ENCODE data around the gene PDCD11. TPM values are rescaled to one million over a fixed set of nuclear protein-coding genes. Genes with fewer than 3 reads are reported as not detected.

Gene PDCD11
- total RNA-seq, 2 experiments from 2014 or later: 13.3 to 16.4 TPM

- Histone ChIP-seq H3K4me3 (ENCODE audit: low read length) (no peak overlapping the region), H3K27me3 (ENCODE audit: control insufficient read depth in 1 of 2, insufficient read depth in 2 of 2, low read length in 2 of 2) (no peaks in the 10 kb centered on the region), H3K36me3 (ENCODE audit: insufficient read depth, low read length) (peaks cover 49% of the 10 kb centered on the region), H3K27ac (ENCODE audit: low read depth in 1 of 2, low read length in 2 of 2) (no peak overlapping the region), H3K4me1 (ENCODE audit: insufficient read depth, low read length) (peaks cover 16% of the 10 kb centered on the region), H3K9me3 (ENCODE audit: control insufficient read depth in 1 of 2, insufficient read depth in 1 of 2, low read length in 2 of 2) (no peaks in the 10 kb centered on the region)
- ChIA-PET POLR2A (no interaction called here), CTCF (no interaction called here)
- intact Hi-C loops (cut with DNase I, micrococcal nuclease): no loop called here
- H3K9me3 Mint-ChIP-seq: no peaks in the 10 kb centered on the region
- peaks cover 75% of the 10 kb centered on the region for H3K36me3 Mint-ChIP-seq (ENCODE audit: low read depth)
- DNase-seq (peak in 4 of 14 experiments; percentile 19 to 47 (median 36)), ATAC-seq (ENCODE audit: poor library complexity) (peak; percentile 77)
- H3K27me3 Mint-ChIP-seq: no peaks in the 10 kb centered on the region
- H3K27ac Mint-ChIP-seq: peak overlapping the region; percentile 53
- no peak for TF ChIP-seq CTCF (IDR thresholded peaks at IDR 0.05)
- H3K4me3 Mint-ChIP-seq: peak overlapping the region; percentile 23
- peaks cover 40% of the 10 kb centered on the region for H3K4me1 Mint-ChIP-seq (ENCODE audit: low read depth)
Measured at GRCh38 chr10:103429647-103430046, 33.2 kb downstream of the PDCD11 start.

GRCh38 chr10:103431902-103432301 lies 35.5 kb downstream of the PDCD11 start:
- ChIA-PET CTCF (no interaction called here), POLR2A (no interaction called here)
- Mint-ChIP-seq H3K4me1 (ENCODE audit: low read depth) (peaks cover 40% of the 10 kb centered on the region), H3K27me3 (no peaks in the 10 kb centered on the region), H3K27ac (no peak overlapping the region), H3K4me3 (no peak overlapping the region), H3K9me3 (no peaks in the 10 kb centered on the region), H3K36me3 (ENCODE audit: low read depth) (peaks cover 79% of the 10 kb centered on the region)
- H3K27ac ChIP-seq (ENCODE audit: low read depth in 1 of 2, low read length in 2 of 2): no peak overlapping the region
- H3K9me3 ChIP-seq (ENCODE audit: control insufficient read depth in 1 of 2, insufficient read depth in 1 of 2, low read length in 2 of 2): no peaks in the 10 kb centered on the region
- ATAC-seq (ENCODE audit: poor library complexity): no peak
- H3K36me3 ChIP-seq (ENCODE audit: insufficient read depth, low read length): peaks cover 57% of the 10 kb centered on the region
- H3K4me3 ChIP-seq (ENCODE audit: low read length): no peak overlapping the region
- no peak for DNase-seq
- peaks cover 16% of the 10 kb centered on the region for H3K4me1 ChIP-seq (ENCODE audit: insufficient read depth, low read length)
- intact Hi-C loops (cut with DNase I, micrococcal nuclease): no loop called here
- H3K27me3 ChIP-seq (ENCODE audit: control insufficient read depth in 1 of 2, insufficient read depth in 2 of 2, low read length in 2 of 2): no peaks in the 10 kb centered on the region
- TF ChIP-seq CTCF (IDR thresholded peaks at IDR 0.05): no peak

- peaks cover 24% of the 10 kb centered on the region for H3K4me1 Mint-ChIP-seq (ENCODE audit: low read depth)
- intact Hi-C loops (cut with DNase I, micrococcal nuclease): no loop called here
- no peak for ATAC-seq (ENCODE audit: poor library complexity)
- no peak overlapping the region for H3K4me3 Mint-ChIP-seq
- DNase-seq: peak in 2 of 14 experiments; percentile 20 to 35
- no peaks in the 10 kb centered on the region for H3K27me3 ChIP-seq (ENCODE audit: control insufficient read depth in 1 of 2, insufficient read depth in 2 of 2, low read length in 2 of 2)
- ChIA-PET CTCF (no interaction called here), POLR2A (no interaction called here)
- H3K36me3 Mint-ChIP-seq (ENCODE audit: low read depth): peaks cover 76% of the 10 kb centered on the region
- no peaks in the 10 kb centered on the region for H3K9me3 ChIP-seq (ENCODE audit: control insufficient read depth in 1 of 2, insufficient read depth in 1 of 2, low read length in 2 of 2)
- no peaks in the 10 kb centered on the region for H3K27me3 Mint-ChIP-seq
- peaks cover 13% of the 10 kb centered on the region for H3K4me1 ChIP-seq (ENCODE audit: insufficient read depth, low read length)
- TF ChIP-seq CTCF (IDR thresholded peaks at IDR 0.05): no peak
- H3K36me3 ChIP-seq (ENCODE audit: insufficient read depth, low read length): peaks cover 63% of the 10 kb centered on the region
- no peaks in the 10 kb centered on the region for H3K9me3 Mint-ChIP-seq
- no peak overlapping the region for H3K4me3 ChIP-seq (ENCODE audit: low read length)
- no peak overlapping the region for H3K27ac ChIP-seq (ENCODE audit: low read depth in 1 of 2, low read length in 2 of 2)
- no peak overlapping the region for H3K27ac Mint-ChIP-seq
Measured at GRCh38 chr10:103433858-103434257, 37.4 kb downstream of the PDCD11 start.
